Activated effector memory CD4-positive, alpha-beta T cell treated with Interleukin-2 at 50 U/mL for 16 hours (primary cell): ENCODE measurements around the gene SFTPA2.
"Not testable (repeated sequence)": the region's sequence is repeated elsewhere in the genome, so short reads cannot be mapped to it uniquely, and the experiment has no call there.

Experiments used
- DNase-seq: peaks from one replicate; pipeline ENCODE4 v3.0.0-alpha.2; 2020

SFTPA2 gene

DNA sequence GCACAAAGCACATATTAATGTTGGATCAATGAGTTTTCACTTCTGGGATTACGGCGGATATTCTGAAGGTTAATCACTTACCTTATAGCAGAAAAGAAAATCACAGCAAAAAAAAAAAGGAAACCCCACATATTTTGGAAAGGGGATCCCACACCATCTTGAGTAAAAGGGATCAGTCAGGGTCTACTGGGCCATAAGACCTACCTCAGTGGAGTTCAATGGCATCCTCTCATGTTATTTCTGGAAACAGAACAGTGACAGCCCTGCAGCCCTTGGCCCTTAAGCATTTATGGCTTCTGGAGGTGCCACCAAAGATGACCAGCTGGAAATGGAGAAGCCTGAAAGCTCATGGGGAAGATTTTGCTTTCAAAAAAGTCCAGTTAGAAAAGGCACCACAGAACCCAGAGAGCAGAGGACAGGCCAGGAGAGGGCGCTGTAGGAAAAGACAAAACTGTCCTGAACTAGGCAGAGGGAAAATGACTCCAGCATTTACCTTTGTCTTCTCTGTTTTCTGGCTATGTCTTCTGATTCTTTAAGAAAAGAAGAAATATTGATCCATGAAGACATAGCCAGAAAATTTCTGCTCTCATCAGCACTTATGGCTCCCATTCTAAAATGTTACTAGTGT lies 50.8 kb downstream of the SFTPA2 start:
- DNase-seq, result not testable (repeated sequence)

DNA sequence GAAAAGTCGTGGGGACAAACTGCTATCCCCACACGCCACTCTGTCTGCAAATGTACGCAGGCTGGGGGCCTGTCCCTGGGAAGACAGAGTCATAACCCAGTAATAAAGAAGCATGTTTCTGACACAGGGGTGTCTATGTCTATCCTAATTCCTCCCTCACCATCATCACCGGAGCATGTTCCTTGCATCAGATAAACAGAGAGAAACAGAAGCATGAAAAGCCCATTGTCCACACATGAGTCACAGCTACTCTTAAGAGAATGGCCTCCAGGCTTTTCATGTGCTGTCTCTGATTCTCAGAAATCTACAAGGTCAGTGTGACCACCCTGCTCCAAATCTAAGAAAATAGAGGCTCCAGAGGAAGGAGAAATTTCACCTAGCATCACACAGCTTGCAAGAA lies 52.0 kb downstream of the SFTPA2 start:
- DNase-seq, result not testable (repeated sequence)

DNA sequence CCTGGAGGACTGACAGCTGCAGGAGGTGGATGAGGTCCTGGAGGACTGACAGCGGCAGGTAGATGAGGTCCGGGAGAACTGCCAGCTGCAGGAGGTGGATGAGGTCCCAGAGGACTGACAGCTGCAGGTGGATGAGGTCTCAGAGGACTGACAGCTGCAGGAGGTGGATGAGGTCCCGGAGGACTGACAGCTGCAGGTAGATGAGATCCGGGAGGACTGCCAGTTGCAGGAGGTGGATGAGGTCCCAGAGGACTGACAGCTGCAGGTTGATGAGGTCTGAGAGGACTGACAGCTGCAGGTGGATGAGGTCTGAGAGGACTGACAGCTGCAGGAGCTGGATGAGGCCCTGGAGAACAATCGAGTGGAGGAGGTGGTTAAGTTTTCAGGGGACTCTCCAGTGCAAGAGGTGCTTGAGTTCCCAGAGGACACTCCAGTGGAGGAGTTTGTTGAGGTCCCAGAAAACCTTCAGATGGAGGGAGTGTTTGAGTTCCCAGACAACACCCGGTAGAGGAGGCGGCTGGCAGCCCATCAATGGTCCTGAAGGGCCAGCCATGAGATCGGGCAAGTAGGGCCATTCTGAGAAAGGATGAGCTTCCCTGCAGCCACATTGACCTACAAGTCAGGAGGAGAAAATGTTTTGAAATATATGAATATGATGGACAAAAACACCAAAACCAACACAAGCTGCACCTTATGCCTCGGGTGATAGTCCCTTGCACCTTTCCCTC lies 52.6 kb downstream of the SFTPA2 start:
- DNase-seq, result no peak
